Pericardium fibroblast (primary cell): ENCODE data around the gene PCCA. TPM values are rescaled to one million over a fixed set of nuclear protein-coding genes. Genes with fewer than 3 reads are reported as not detected.

ENCODE experiments used
- total RNA-seq: library from RNA; depleted of rRNA; stranded (reverse); fragments of >200 nt; gene quantifications from 2 replicates; pipeline ENCODE4 v1.2.3, GENCODE V29; 2015

The PCCA gene
- total RNA-seq = 19.2 and 26.0 TPM in 2 replicates

GRCh38 chr13:100088644-100089464 is at the start of gene PCCA:
TSS of gene PCCA (plus strand) at chr13:100089093. CDS start at chr13:100089121, 28 bp downstream.

Other genes with a start within 250 kb of the PCCA start
- not detected in 2 replicates for gene ZIC5, start 117.3 kb upstream of the PCCA start, total RNA-seq
- gene ZIC2, start 107.3 kb upstream of the PCCA start, total RNA-seq = not detected in 2 replicates